Spleen (tissue), 11 donors: ENCODE data around the gene GAB1. TPM values are rescaled to one million over a fixed set of nuclear protein-coding genes. Genes with fewer than 3 reads are reported as not detected.

Source experiments
- DNase-seq: peaks from one replicate; pipeline ENCODE4 v3.0.0-alpha.2; 2020
- H3K27ac ChIP-seq, 8 donors: fragments of 200-600 bp; sonication (generic) in 7 of 8; 1 replicate in 4 of 8; 2 replicates in 4 of 8; pipeline versions ENCODE4 v1.5.0 to v1.8.0; 2016 to 2021; ENCODE audit warnings: inconsistent platforms in 4 of 8, mild to moderate bottlenecking in 4 of 8, moderate library complexity in 1 of 8
- H3K27me3 ChIP-seq, 7 donors: fragments of 200-600 bp; sonication (generic) in 6 of 7; replicated peaks in 1 of 7; 1 replicate in 4 of 7; 2 replicates in 3 of 7; pipeline versions ENCODE4 v1.5.0 to v1.8.0; 2016 to 2021; ENCODE audit warnings: inconsistent platforms in 3 of 7, mild to moderate bottlenecking in 1 of 7
- H3K36me3 ChIP-seq, 6 donors: fragments of 200-600 bp; sonication (generic) in 5 of 6; 1 replicate in 4 of 6; 2 replicates in 2 of 6; pipeline versions ENCODE4 v1.5.0 to v1.8.0; 2016 to 2021; ENCODE audit warnings: inconsistent platforms in 2 of 6
- H3K4me1 ChIP-seq, 6 donors: fragments of 200-600 bp; sonication (generic) in 5 of 6; 1 replicate in 3 of 6; 2 replicates in 3 of 6; pipeline versions ENCODE4 v1.5.0 to v1.8.0; 2016 to 2021; ENCODE audit warnings: inconsistent platforms in 3 of 6
- H3K4me3 ChIP-seq, 8 donors: fragments of 200-600 bp; sonication (generic) in 7 of 8; 1 replicate in 4 of 8; 2 replicates in 4 of 8; pipeline versions ENCODE4 v1.5.0 to v1.8.0; 2016 to 2021; ENCODE audit warnings: inconsistent platforms in 4 of 8, mild to moderate bottlenecking in 4 of 8, moderate library complexity in 2 of 8
- H3K9me3 ChIP-seq, 8 donors: fragments of 200-600 bp; sonication (generic) in 7 of 8; 1 replicate in 4 of 8; 2 replicates in 4 of 8; pipeline versions ENCODE4 v1.5.0 to v1.8.0; 2016 to 2021; ENCODE audit warnings: inconsistent platforms in 4 of 8
- POLR2A ChIP-seq, 3 donors: fragments of 450-650 bp; IDR thresholded peaks; one replicate each; pipeline ENCODE4 v1.5.1; 2017; ENCODE audit warnings: antibody characterized with exemption in 3 of 3, mild to moderate bottlenecking in 1 of 3
- POLR2AphosphoS5 ChIP-seq, 3 donors: sonication (generic); formaldehyde crosslinking; IDR thresholded peaks; one replicate each; pipeline ENCODE4 v1.5.1; 2017; ENCODE audit warnings: antibody characterized with exemption in 3 of 3
- WGBS, 5 donors: extraction: QIAGEN DNeasy Blood & Tissue Kit in 3 of 5; methylation state at CpG; one replicate each; pipeline versions ENCODE4 v1.1.5 to v1.1.7; 2013 to 2018; 5-methylcytosine and 5-hydroxymethylcytosine counted together
- intact Hi-C: fragments of 100-400 bp; cut with DNase I; formaldehyde crosslinking; loops from one replicate; pipeline ENCODE4 v1.15.0; 2023; ENCODE audit warnings: low total_unique reads
- polyA plus RNA-seq, 3 donors: library from polyadenylated mRNA; stranded (reverse); fragments of 200-250 nt; gene quantifications; one replicate each; pipeline ENCODE4 v1.2.1, GENCODE V29; 2013
- total RNA-seq, 7 donors: library from RNA; depleted of rRNA in 3 of 7; stranded (reverse); fragments of >200 nt in 3 of 7; fragmentation: NEBNext Ultra II Directional in 4 of 7; extraction: Animal tissue kit (Norgen Biotek cat#: 25700) in 4 of 7; gene quantifications; one replicate each; pipeline versions ENCODE4 v1.1.0 to v1.2.1, GENCODE V29; 2016 to 2021
- TF ChIP-seq, protein P1 (sequence below), 11 experiments: fragments of 200-600 bp in 7 of 11; fragments of 450-650 bp in 4 of 11; sonication (generic) in 4 of 11; IDR thresholded peaks in 8 of 11; conservative IDR thresholded peaks in 3 of 11; 1 replicate in 7 of 11; 2 replicates in 4 of 11; pipeline versions ENCODE4 v1.4.0 to v1.8.0; 2016 to 2021; ENCODE audit warnings: antibody characterized with exemption in 11 of 11, inconsistent platforms in 4 of 11, mild to moderate bottlenecking in 1 of 11
- donor health status: healthy with polysubstance abuse.
- donor health status: DM: no; HTN: no; CAD: no; lungs with moderate emphysema.
- donor health status: DM: no; HTN: no; CAD: no.
- donor health status: Bipolar disorder and iron deficiency.
- donor health status: healthy.
- donor health status: DM: no; HTN: no; CAD: no.
- donor health status: DM: yes; HTN: yes; CAD: no.

The GAB1 gene
- total and polyA plus RNA-seq, 10 donors: 1.6 to 53.6 (median 23.8) TPM

DNA sequence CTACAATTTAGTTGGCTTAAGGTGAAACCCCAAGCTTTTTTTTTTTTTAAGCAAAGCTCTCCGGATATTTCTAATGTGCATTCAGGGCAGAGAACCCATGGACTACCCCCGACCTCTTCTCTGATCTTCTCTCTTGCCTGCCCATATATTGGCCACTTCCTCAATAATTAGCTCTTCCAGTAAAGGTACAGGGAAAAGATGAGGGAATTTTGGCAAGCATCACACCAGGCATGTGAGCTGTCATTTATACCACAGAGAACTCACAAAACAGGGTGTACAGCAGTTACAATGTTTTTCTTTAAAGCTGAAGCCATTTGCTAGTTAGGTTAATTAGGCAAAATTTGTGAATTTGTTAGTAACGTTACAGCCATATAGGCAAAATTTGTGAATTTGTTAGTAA is 73.3 kb downstream of the GAB1 start:
- TF ChIP-seq, protein P1, sequence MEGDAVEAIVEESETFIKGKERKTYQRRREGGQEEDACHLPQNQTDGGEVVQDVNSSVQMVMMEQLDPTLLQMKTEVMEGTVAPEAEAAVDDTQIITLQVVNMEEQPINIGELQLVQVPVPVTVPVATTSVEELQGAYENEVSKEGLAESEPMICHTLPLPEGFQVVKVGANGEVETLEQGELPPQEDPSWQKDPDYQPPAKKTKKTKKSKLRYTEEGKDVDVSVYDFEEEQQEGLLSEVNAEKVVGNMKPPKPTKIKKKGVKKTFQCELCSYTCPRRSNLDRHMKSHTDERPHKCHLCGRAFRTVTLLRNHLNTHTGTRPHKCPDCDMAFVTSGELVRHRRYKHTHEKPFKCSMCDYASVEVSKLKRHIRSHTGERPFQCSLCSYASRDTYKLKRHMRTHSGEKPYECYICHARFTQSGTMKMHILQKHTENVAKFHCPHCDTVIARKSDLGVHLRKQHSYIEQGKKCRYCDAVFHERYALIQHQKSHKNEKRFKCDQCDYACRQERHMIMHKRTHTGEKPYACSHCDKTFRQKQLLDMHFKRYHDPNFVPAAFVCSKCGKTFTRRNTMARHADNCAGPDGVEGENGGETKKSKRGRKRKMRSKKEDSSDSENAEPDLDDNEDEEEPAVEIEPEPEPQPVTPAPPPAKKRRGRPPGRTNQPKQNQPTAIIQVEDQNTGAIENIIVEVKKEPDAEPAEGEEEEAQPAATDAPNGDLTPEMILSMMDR (IDR thresholded peaks at IDR 0.05 in 8 of 11, conservative IDR thresholded peaks at IDR 0.05 in 3 of 11): no peak
- TF ChIP-seq POLR2AphosphoS5 (IDR thresholded peaks at IDR 0.05): no peak
- TF ChIP-seq POLR2A (IDR thresholded peaks at IDR 0.05): no peak
- no peak for DNase-seq
- H3K36me3 ChIP-seq: no peaks in the 10 kb centered on the region
- WGBS, 5 donors: 88 to 97% (median 94%) methylated on average over 3 of the region's 3 CpGs
- H3K27ac ChIP-seq: no peak overlapping the region
- H3K4me3 ChIP-seq: no peak overlapping the region
- intact Hi-C loops: no loop called here
- peaks cover 4 to 35% (median 26%) of the 10 kb centered on the region in 6 donors for H3K4me1 ChIP-seq
- H3K27me3 ChIP-seq: no peaks in the 10 kb centered on the region
- H3K9me3 ChIP-seq: no peaks in the 10 kb centered on the region

DNA sequence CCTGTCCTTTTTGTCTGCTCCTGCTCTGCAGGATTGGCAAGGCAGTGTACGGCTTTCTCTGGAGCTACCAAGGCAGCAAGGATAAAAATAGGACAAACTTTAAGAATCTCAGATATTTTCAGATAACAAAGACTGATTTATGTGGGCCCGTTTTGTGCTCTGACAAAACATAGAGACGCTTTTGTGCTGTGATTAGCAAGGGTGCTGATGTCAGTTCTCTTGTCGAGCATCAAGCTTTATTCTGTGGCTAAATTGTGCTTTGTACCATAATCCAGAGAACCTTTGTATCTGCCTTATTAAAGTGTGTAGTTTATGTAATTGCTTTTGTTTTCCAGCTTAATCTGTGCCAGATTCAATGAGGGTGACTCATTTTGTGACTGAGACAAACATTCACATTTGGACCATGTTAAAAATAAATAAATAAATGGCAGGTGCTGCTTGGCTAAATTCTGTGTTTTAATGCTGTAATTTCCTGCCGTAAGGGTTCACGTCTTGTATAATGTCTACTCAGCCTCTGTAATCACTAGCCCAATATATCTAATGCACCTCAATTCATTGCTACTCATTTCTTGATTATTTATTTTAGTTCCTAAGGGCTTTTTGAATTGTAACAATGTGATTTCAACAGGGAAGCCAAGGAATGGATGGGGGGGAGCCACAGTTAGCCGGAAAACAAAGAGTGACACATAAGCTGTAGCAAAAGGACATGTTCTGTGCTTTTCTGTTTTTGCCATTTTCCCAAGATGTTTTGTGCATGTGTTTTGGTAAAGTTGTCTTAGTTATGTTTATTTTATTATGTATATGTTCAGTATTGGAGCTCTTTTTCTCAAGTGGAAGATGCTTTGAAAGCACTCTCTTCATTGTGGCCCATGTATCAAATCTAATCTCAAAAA is 75.1 kb downstream of the GAB1 start:
- no peaks in the 10 kb centered on the region for H3K9me3 ChIP-seq

DNA sequence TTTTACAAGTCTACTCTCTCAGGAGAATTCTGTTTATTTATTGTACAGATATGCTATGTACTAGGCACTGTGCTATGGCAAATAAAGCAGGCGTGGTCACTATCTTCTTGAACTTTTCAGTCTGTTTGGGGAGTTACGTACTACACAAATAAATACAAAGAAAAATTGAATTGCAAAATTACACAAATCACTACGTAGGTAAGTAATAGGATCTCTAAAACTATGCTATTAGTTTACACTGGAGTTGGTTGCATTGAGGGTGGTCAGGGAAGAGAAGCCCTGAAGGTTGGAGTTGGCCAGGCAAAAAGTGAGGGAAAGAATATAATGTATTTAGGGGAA is 75.7 kb downstream of the GAB1 start:
- intact Hi-C loops: no loop called here
- Histone ChIP-seq H3K36me3 (peaks cover 0 to 22% (median 6%) of the 10 kb centered on the region in 6 donors), H3K27me3 (no peaks in the 10 kb centered on the region), H3K4me1 (peaks cover 0 to 16% (median 6%) of the 10 kb centered on the region in 6 donors), H3K4me3 (no peak overlapping the region), H3K27ac (no peak overlapping the region), H3K9me3 (no peaks in the 10 kb centered on the region)
- TF ChIP-seq POLR2A (IDR thresholded peaks at IDR 0.05) (no peak), POLR2AphosphoS5 (IDR thresholded peaks at IDR 0.05) (no peak)
- TF ChIP-seq, protein P1 (IDR thresholded peaks at IDR 0.05 in 8 of 11, conservative IDR thresholded peaks at IDR 0.05 in 3 of 11): no peak
- WGBS, 5 donors: 79 to 97% (median 88%) methylated on average over 3 of the region's 3 CpGs
- no peak for DNase-seq

More for the DNA sequence above, 75.1 kb downstream of the GAB1 start:
- H3K36me3 ChIP-seq: peaks cover 0 to 16% (median 5%) of the 10 kb centered on the region in 6 donors
- intact Hi-C loops: no loop called here
- no peak overlapping the region for H3K4me3 ChIP-seq
- WGBS, 5 donors: 75 to 79% (median 76%) methylated on average over 7 of the region's 7 CpGs
- no peak overlapping the region for H3K27ac ChIP-seq
- H3K27me3 ChIP-seq: no peaks in the 10 kb centered on the region
- no peak for DNase-seq
- TF ChIP-seq, protein P1 (IDR thresholded peaks at IDR 0.05 in 8 of 11, conservative IDR thresholded peaks at IDR 0.05 in 3 of 11): no peak
- no peak for TF ChIP-seq POLR2AphosphoS5 (IDR thresholded peaks at IDR 0.05)
- TF ChIP-seq POLR2A (IDR thresholded peaks at IDR 0.05): no peak
- peaks cover 0 to 18% (median 11%) of the 10 kb centered on the region in 6 donors for H3K4me1 ChIP-seq

DNA sequence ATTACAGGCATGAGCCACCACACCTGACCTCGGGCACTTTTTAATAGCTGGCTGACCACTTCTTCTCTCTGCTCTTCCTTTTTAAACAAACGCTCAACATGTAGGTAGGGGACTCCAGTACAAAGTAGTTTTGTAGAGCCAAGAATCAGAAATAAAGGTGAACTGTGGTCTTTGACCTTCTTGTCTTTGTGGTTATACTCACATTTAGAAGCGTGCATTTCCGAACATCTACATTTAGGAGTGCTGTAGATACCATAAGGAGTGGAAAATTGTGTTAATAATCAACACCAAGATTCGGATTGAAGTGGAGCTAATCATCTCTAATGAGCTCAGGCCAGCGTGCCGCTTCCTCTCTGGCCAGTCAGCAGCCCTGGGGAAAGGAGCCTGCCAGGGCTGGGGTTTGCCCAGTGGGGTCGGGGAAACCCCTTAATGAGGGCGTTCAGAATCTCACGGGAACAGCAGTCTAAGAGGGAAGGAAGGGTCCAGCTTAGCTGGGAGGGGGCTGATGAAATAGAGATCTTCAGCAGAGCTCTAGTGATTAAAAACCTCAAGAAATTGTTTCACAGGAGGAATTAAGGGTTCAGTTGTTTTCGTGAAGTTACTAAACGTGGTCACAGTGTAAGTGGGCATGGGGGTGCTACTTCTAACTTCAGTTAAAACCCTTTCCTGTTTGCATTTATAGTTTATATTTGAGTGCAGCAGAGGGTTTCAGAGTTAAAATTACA is 81.2 kb downstream of the GAB1 start:
- peaks cover 0 to 30% (median 5%) of the 10 kb centered on the region in 6 donors for H3K4me1 ChIP-seq
- WGBS, 5 donors: 62 to 76% (median 65%) methylated on average over 12 of the region's 12 CpGs
- no peak for TF ChIP-seq POLR2A (IDR thresholded peaks at IDR 0.05)
- TF ChIP-seq, protein P1 (IDR thresholded peaks at IDR 0.05 in 8 of 11, conservative IDR thresholded peaks at IDR 0.05 in 3 of 11): no peak
- TF ChIP-seq POLR2AphosphoS5 (IDR thresholded peaks at IDR 0.05): no peak
- no peaks in the 10 kb centered on the region for H3K27me3 ChIP-seq
- intact Hi-C loops: no loop called here
- H3K9me3 ChIP-seq: no peaks in the 10 kb centered on the region
- DNase-seq: no peak
- peaks cover 0 to 30% (median 6%) of the 10 kb centered on the region in 6 donors for H3K36me3 ChIP-seq
- peak overlapping the region in 3 of 8 donors; percentile 20 to 50 (median 43) for H3K27ac ChIP-seq
- H3K4me3 ChIP-seq: no peak overlapping the region
